OCI-LY7 (cell line): Measurements from ENCODE around the gene FUCA2.

Experiments used
- CTCF ChIP-seq: fragments of 200-600 bp; sonication (generic); conservative IDR thresholded peaks from 2 replicates; pipeline ENCODE4 v1.5.1; 2014; ENCODE audit warnings: mild to moderate bottlenecking, antibody characterized with exemption, low read length, moderate library complexity, mixed read lengths
- EZH2phosphoT487 ChIP-seq: fragments of 200-600 bp; sonication (generic); IDR thresholded peaks from 2 replicates; pipeline ENCODE4 v1.6.1; 2018; ENCODE audit warnings: low read depth, borderline replicate concordance, mild to moderate bottlenecking, mixed run types, antibody characterized with exemption, low read length, moderate library complexity, mixed read lengths

- no peak for TF ChIP-seq CTCF
- no peak for TF ChIP-seq EZH2phosphoT487
These were observed 23.7 kb upstream of the FUCA2 start for GRCh38 chr6:143535189-143535614.
